ENCODE measurements around the gene CR1. TPM values are rescaled to one million over a fixed set of nuclear protein-coding genes. Genes with fewer than 3 reads are reported as not detected.
"Not testable (repeated sequence)": the region's sequence is repeated elsewhere in the genome, so short reads cannot be mapped to it uniquely, and the experiment has no call there.

CR1 gene
- total RNA-seq, 1 donor from 2014 or later, result 4.7 TPM

- Histone ChIP-seq H3K27ac (ENCODE audit: low read depth, low read length) (no peak overlapping the region), H3K9me3 (ENCODE audit: control insufficient read depth in 3 of 3, low read length in 3 of 3) (peaks cover 0 to 3% (median 0%) of the 10 kb centered on the region in 3 donors), H3K4me1 (ENCODE audit: control insufficient read depth in 3 of 3, insufficient read depth in 3 of 3, low read length in 3 of 3) (no peaks in the 10 kb centered on the region), H3K4me3 (ENCODE audit: low read length in 3 of 3) (no peak overlapping the region), H3K36me3 (ENCODE audit: control insufficient read depth in 3 of 3, insufficient read depth in 3 of 3, low read length in 3 of 3) (no peaks in the 10 kb centered on the region), H3K27me3 (ENCODE audit: control insufficient read depth in 3 of 3, insufficient read depth in 3 of 3, low read length in 3 of 3) (peaks cover 22 to 35% (median 34%) of the 10 kb centered on the region in 3 donors), H3K9ac (ENCODE audit: low read depth in 1 of 3, low read length in 3 of 3) (no peak overlapping the region)
These were observed 170.4 kb downstream of the CR1 start for GRCh38 chr1:207666342-207666741.

GRCh38 chr1:207669528-207670009, 173.6 kb downstream of the CR1 start:
- H3K27ac ChIP-seq (ENCODE audit: low read depth, low read length), result no peak overlapping the region
- no peak overlapping the region for H3K4me3 ChIP-seq (ENCODE audit: low read length in 3 of 3)
- no peak overlapping the region for H3K9ac ChIP-seq (ENCODE audit: low read depth in 1 of 3, low read length in 3 of 3)
- H3K9me3 ChIP-seq (ENCODE audit: control insufficient read depth in 3 of 3, low read length in 3 of 3), result peaks cover 0 to 3% (median 0%) of the 10 kb centered on the region in 3 donors
- peaks cover 33 to 45% (median 34%) of the 10 kb centered on the region in 3 donors for H3K27me3 ChIP-seq (ENCODE audit: control insufficient read depth in 3 of 3, insufficient read depth in 3 of 3, low read length in 3 of 3)
- H3K36me3 ChIP-seq (ENCODE audit: control insufficient read depth in 3 of 3, insufficient read depth in 3 of 3, low read length in 3 of 3), result no peaks in the 10 kb centered on the region
- no peaks in the 10 kb centered on the region for H3K4me1 ChIP-seq (ENCODE audit: control insufficient read depth in 3 of 3, insufficient read depth in 3 of 3, low read length in 3 of 3)

GRCh38 chr1:207670192-207670591, 174.2 kb downstream of the CR1 start:
- no peak overlapping the region for H3K9ac ChIP-seq (ENCODE audit: low read depth in 1 of 3, low read length in 3 of 3)
- no peaks in the 10 kb centered on the region for H3K36me3 ChIP-seq (ENCODE audit: control insufficient read depth in 3 of 3, insufficient read depth in 3 of 3, low read length in 3 of 3)
- H3K27me3 ChIP-seq (ENCODE audit: control insufficient read depth in 3 of 3, insufficient read depth in 3 of 3, low read length in 3 of 3), result peaks cover 33 to 45% (median 34%) of the 10 kb centered on the region in 3 donors
- no peaks in the 10 kb centered on the region for H3K4me1 ChIP-seq (ENCODE audit: control insufficient read depth in 3 of 3, insufficient read depth in 3 of 3, low read length in 3 of 3)
- peaks cover 0 to 3% (median 0%) of the 10 kb centered on the region in 3 donors for H3K9me3 ChIP-seq (ENCODE audit: control insufficient read depth in 3 of 3, low read length in 3 of 3)
- no peak overlapping the region for H3K4me3 ChIP-seq (ENCODE audit: low read length in 3 of 3)
- H3K27ac ChIP-seq (ENCODE audit: low read depth, low read length), result no peak overlapping the region

GRCh38 chr1:207670997-207671396, 175.0 kb downstream of the CR1 start:
- no peak overlapping the region for H3K27ac ChIP-seq (ENCODE audit: low read depth, low read length)
- H3K9me3 ChIP-seq (ENCODE audit: control insufficient read depth in 3 of 3, low read length in 3 of 3), result peaks cover 0 to 3% (median 0%) of the 10 kb centered on the region in 3 donors
- H3K9ac ChIP-seq (ENCODE audit: low read depth in 1 of 3, low read length in 3 of 3), result no peak overlapping the region
- H3K4me1 ChIP-seq (ENCODE audit: control insufficient read depth in 3 of 3, insufficient read depth in 3 of 3, low read length in 3 of 3), result no peaks in the 10 kb centered on the region
- no peak overlapping the region for H3K4me3 ChIP-seq (ENCODE audit: low read length in 3 of 3)
- peaks cover 33 to 41% (median 34%) of the 10 kb centered on the region in 3 donors for H3K27me3 ChIP-seq (ENCODE audit: control insufficient read depth in 3 of 3, insufficient read depth in 3 of 3, low read length in 3 of 3)
- no peaks in the 10 kb centered on the region for H3K36me3 ChIP-seq (ENCODE audit: control insufficient read depth in 3 of 3, insufficient read depth in 3 of 3, low read length in 3 of 3)

- Histone ChIP-seq H3K9me3 (ENCODE audit: control insufficient read depth in 3 of 3, low read length in 3 of 3) (no peaks in the 10 kb centered on the region), H3K4me3 (ENCODE audit: low read length in 3 of 3) (no peak overlapping the region), H3K27ac (ENCODE audit: low read depth, low read length) (no peak overlapping the region), H3K27me3 (ENCODE audit: control insufficient read depth in 3 of 3, insufficient read depth in 3 of 3, low read length in 3 of 3) (peaks cover 26 to 33% (median 33%) of the 10 kb centered on the region in 3 donors), H3K4me1 (ENCODE audit: control insufficient read depth in 3 of 3, insufficient read depth in 3 of 3, low read length in 3 of 3) (no peaks in the 10 kb centered on the region), H3K9ac (ENCODE audit: low read depth in 1 of 3, low read length in 3 of 3) (no peak overlapping the region), H3K36me3 (ENCODE audit: control insufficient read depth in 3 of 3, insufficient read depth in 3 of 3, low read length in 3 of 3) (no peaks in the 10 kb centered on the region)
These were observed 176.7 kb downstream of the CR1 start for GRCh38 chr1:207672522-207673130.

- H3K4me1 ChIP-seq (ENCODE audit: control insufficient read depth in 3 of 3, insufficient read depth in 3 of 3, low read length in 3 of 3), result no peaks in the 10 kb centered on the region
- no peak overlapping the region for H3K9ac ChIP-seq (ENCODE audit: low read depth in 1 of 3, low read length in 3 of 3)
- H3K4me3 ChIP-seq (ENCODE audit: low read length in 3 of 3), result no peak overlapping the region
- H3K27ac ChIP-seq (ENCODE audit: low read depth, low read length), result no peak overlapping the region
- no peaks in the 10 kb centered on the region for H3K9me3 ChIP-seq (ENCODE audit: control insufficient read depth in 3 of 3, low read length in 3 of 3)
- no peaks in the 10 kb centered on the region for H3K36me3 ChIP-seq (ENCODE audit: control insufficient read depth in 3 of 3, insufficient read depth in 3 of 3, low read length in 3 of 3)
- peaks cover 20 to 33% (median 27%) of the 10 kb centered on the region in 3 donors for H3K27me3 ChIP-seq (ENCODE audit: control insufficient read depth in 3 of 3, insufficient read depth in 3 of 3, low read length in 3 of 3)
These were observed 177.4 kb downstream of the CR1 start for GRCh38 chr1:207673399-207673798.

- no peaks in the 10 kb centered on the region for H3K36me3 ChIP-seq (ENCODE audit: control insufficient read depth in 3 of 3, insufficient read depth in 3 of 3, low read length in 3 of 3)
- H3K4me1 ChIP-seq (ENCODE audit: control insufficient read depth in 3 of 3, insufficient read depth in 3 of 3, low read length in 3 of 3), result no peaks in the 10 kb centered on the region
- peaks cover under 1 to 12% (median 11%) of the 10 kb centered on the region in 3 donors for H3K27me3 ChIP-seq (ENCODE audit: control insufficient read depth in 3 of 3, insufficient read depth in 3 of 3, low read length in 3 of 3)
- H3K9ac ChIP-seq (ENCODE audit: low read depth in 1 of 3, low read length in 3 of 3), result no peak overlapping the region
- no peak overlapping the region for H3K27ac ChIP-seq (ENCODE audit: low read depth, low read length)
- H3K9me3 ChIP-seq (ENCODE audit: control insufficient read depth in 3 of 3, low read length in 3 of 3), result no peaks in the 10 kb centered on the region
- no peak overlapping the region for H3K4me3 ChIP-seq (ENCODE audit: low read length in 3 of 3)
These were observed 180.2 kb downstream of the CR1 start for GRCh38 chr1:207676153-207676552.

- H3K27ac ChIP-seq (ENCODE audit: low read depth, low read length); H3K4me1 ChIP-seq (ENCODE audit: control insufficient read depth in 3 of 3, insufficient read depth in 3 of 3, low read length in 3 of 3): not testable (repeated sequence)
These were observed 184.8 kb downstream of the CR1 start for GRCh38 chr1:207680590-207681388.

GRCh38 chr1:207682872-207683434, 187.0 kb downstream of the CR1 start:
- not testable (repeated sequence) for H3K4me3 ChIP-seq (ENCODE audit: low read length in 3 of 3)

More at GRCh38 chr1:207680590-207681388, 184.8 kb downstream of the CR1 start:
- not testable (repeated sequence) for H3K9me3 ChIP-seq (ENCODE audit: control insufficient read depth in 3 of 3, low read length in 3 of 3); H3K9ac ChIP-seq (ENCODE audit: low read depth in 1 of 3, low read length in 3 of 3); H3K27me3 ChIP-seq (ENCODE audit: control insufficient read depth in 3 of 3, insufficient read depth in 3 of 3, low read length in 3 of 3); H3K4me3 ChIP-seq (ENCODE audit: low read length in 3 of 3); H3K36me3 ChIP-seq (ENCODE audit: control insufficient read depth in 3 of 3, insufficient read depth in 3 of 3, low read length in 3 of 3)

GRCh38 chr1:207690551-207690950, 194.6 kb downstream of the CR1 start:
- not testable (repeated sequence) for H3K9ac ChIP-seq (ENCODE audit: low read depth in 1 of 3, low read length in 3 of 3); H3K4me3 ChIP-seq (ENCODE audit: low read length in 3 of 3)

More at GRCh38 chr1:207682872-207683434, 187.0 kb downstream of the CR1 start:
- H3K36me3 ChIP-seq (ENCODE audit: control insufficient read depth in 3 of 3, insufficient read depth in 3 of 3, low read length in 3 of 3); H3K9ac ChIP-seq (ENCODE audit: low read depth in 1 of 3, low read length in 3 of 3); H3K27me3 ChIP-seq (ENCODE audit: control insufficient read depth in 3 of 3, insufficient read depth in 3 of 3, low read length in 3 of 3); H3K9me3 ChIP-seq (ENCODE audit: control insufficient read depth in 3 of 3, low read length in 3 of 3); H3K27ac ChIP-seq (ENCODE audit: low read depth, low read length); H3K4me1 ChIP-seq (ENCODE audit: control insufficient read depth in 3 of 3, insufficient read depth in 3 of 3, low read length in 3 of 3): not testable (repeated sequence)

More at GRCh38 chr1:207690551-207690950, 194.6 kb downstream of the CR1 start:
- not testable (repeated sequence) for H3K27me3 ChIP-seq (ENCODE audit: control insufficient read depth in 3 of 3, insufficient read depth in 3 of 3, low read length in 3 of 3); H3K27ac ChIP-seq (ENCODE audit: low read depth, low read length); H3K4me1 ChIP-seq (ENCODE audit: control insufficient read depth in 3 of 3, insufficient read depth in 3 of 3, low read length in 3 of 3); H3K9me3 ChIP-seq (ENCODE audit: control insufficient read depth in 3 of 3, low read length in 3 of 3); H3K36me3 ChIP-seq (ENCODE audit: control insufficient read depth in 3 of 3, insufficient read depth in 3 of 3, low read length in 3 of 3)
